ENCODE results near the gene HOXC5. TPM values are rescaled to one million over a fixed set of nuclear protein-coding genes. Genes with fewer than 3 reads are reported as not detected.
"Not testable (repeated sequence)": the region's sequence is repeated elsewhere in the genome, so short reads cannot be mapped to it uniquely, and the experiment has no call there.

The HOXC5 gene
- total and polyA plus RNA-seq, 4 donors, result not detected

DNA sequence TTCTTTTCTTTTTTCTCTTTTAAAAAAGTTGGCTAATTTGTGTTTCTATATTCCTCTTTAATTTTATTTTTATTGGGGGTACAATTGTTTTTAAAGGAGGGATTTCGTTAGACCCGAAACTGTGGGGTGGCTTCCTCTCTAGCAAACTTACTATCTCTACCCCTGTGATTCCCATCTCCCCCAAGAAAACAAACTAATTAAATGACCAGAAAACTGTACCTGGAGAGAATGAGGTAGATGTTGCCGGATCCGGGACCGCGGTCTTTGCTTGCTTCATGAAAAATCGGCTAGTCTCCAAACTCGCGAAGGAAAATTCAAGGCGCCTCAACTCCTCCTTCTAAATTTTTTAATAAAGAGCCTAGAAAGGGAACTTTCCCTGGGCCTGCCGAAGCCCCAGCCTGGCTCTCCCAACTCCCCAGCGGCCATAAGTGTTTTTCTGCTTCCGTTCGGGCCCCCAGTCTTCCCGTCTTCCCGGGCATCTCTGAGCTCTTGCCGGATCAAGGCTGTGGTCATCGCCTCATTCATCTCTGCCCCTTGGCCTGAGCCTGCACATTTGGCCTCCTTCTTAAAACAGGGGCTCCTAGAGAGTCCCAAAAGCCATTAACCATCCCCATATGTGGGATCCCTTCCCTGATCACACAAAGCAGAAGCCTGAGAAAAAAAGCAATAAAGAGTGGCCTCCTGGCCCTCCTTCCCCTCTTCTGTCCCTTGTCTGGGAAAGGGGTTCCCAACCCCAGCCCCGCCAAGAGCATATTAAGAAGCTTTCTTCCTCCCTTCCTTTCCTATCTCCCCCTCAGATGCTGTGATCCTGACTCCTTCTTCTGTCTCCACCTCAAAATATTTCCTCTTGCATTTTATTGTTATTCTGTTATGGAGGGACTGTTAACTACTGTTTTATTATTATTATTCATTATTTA is 47.4 kb downstream of the HOXC5 start:
- WGBS, result 55% methylated on average over 19 of the region's 19 CpGs
- H3K36me3 ChIP-seq (ENCODE audit: control insufficient read depth in 4 of 4, insufficient read depth in 3 of 4, low read depth in 1 of 4, low read length in 3 of 4); H3K9ac ChIP-seq (ENCODE audit: low read depth in 1 of 2, low read length in 2 of 2); H3K9me3 ChIP-seq (ENCODE audit: control insufficient read depth in 4 of 4, low read length in 3 of 4); H3K4me1 ChIP-seq (ENCODE audit: control insufficient read depth in 4 of 4, insufficient read depth in 4 of 4, low read length in 3 of 4); H3K27me3 ChIP-seq (ENCODE audit: control insufficient read depth in 4 of 4, insufficient read depth in 4 of 4, low read length in 3 of 4); H3K4me3 ChIP-seq (ENCODE audit: low read depth in 1 of 3, low read length in 3 of 3); H3K27ac ChIP-seq (ENCODE audit: low read depth in 1 of 2, low read length in 2 of 2); DNase-seq (ENCODE audit: low spot score): not testable (repeated sequence)

DNA sequence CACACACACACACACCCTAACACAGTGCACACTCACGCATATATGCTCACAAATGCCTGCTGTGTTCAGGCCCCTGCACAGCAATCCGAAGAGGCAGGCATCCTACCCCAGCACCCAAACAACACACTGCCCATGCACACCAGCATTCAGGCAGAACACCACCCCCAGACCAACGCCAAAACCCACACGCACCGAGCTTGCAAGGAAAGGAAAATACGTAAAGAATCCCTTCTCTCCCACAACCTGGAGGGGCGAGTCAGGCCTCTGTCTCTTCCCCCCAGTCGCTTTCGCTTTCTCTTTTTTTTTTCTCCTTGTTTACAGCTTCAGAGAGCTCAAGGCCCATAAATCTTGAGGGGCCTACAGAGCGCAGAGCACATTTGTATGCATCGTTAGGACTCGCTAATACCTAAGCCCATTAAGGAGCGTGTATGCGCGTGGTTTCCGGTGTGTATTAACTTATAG is 48.2 kb downstream of the HOXC5 start:
- not testable (repeated sequence) for H3K4me1 ChIP-seq (ENCODE audit: control insufficient read depth in 4 of 4, insufficient read depth in 4 of 4, low read length in 3 of 4); DNase-seq (ENCODE audit: low spot score); H3K4me3 ChIP-seq (ENCODE audit: low read depth in 1 of 3, low read length in 3 of 3); H3K36me3 ChIP-seq (ENCODE audit: control insufficient read depth in 4 of 4, insufficient read depth in 3 of 4, low read depth in 1 of 4, low read length in 3 of 4); H3K9ac ChIP-seq (ENCODE audit: low read depth in 1 of 2, low read length in 2 of 2); H3K27me3 ChIP-seq (ENCODE audit: control insufficient read depth in 4 of 4, insufficient read depth in 4 of 4, low read length in 3 of 4); H3K9me3 ChIP-seq (ENCODE audit: control insufficient read depth in 4 of 4, low read length in 3 of 4); H3K27ac ChIP-seq (ENCODE audit: low read depth in 1 of 2, low read length in 2 of 2)
- WGBS, result 47% methylated on average over 16 of the region's 16 CpGs

DNA sequence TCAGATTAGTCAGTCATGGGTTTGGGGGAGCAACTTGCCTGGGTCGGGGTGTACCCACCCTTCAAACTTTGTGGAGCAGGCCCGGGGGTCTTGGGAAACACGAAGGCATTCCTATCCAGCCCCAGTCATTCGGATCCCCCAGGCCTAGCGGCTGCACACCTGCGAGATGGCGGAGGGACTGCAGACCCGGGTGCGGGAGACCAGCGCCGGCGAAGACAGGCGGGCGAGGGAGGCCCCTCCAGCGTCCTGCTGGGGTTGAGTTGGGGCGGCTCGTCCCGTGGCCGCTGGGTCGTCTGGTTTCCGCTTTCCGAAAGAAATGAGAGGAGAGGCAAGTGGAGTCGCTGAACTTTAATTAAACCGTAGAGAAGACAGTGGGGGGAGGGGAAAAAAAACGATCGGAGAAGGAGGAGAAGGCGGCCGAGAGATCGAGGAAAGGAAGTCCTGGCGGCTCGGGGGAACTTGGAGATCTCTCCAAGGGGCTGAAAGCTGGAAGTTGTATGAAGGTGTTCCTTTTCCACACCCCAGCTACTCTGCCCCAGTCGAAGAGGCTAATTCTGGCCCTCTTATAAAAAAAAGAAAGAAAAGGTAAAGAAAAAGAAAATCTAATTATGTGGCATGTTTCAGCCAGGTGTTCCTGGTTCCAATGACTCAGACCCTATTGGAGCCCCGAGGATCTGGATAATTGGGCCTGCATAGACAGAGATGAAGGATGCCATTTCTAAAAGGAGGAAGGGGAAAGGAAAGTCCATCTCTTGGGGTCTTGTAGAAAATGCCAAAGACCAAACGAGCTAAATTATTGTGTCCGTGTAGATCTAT is 48.9 kb downstream of the HOXC5 start:
- H3K27me3 ChIP-seq (ENCODE audit: control insufficient read depth in 4 of 4, insufficient read depth in 4 of 4, low read length in 3 of 4); H3K4me3 ChIP-seq (ENCODE audit: low read depth in 1 of 3, low read length in 3 of 3); H3K9ac ChIP-seq (ENCODE audit: low read depth in 1 of 2, low read length in 2 of 2); H3K36me3 ChIP-seq (ENCODE audit: control insufficient read depth in 4 of 4, insufficient read depth in 3 of 4, low read depth in 1 of 4, low read length in 3 of 4); DNase-seq (ENCODE audit: low spot score); H3K4me1 ChIP-seq (ENCODE audit: control insufficient read depth in 4 of 4, insufficient read depth in 4 of 4, low read length in 3 of 4); H3K27ac ChIP-seq (ENCODE audit: low read depth in 1 of 2, low read length in 2 of 2); H3K9me3 ChIP-seq (ENCODE audit: control insufficient read depth in 4 of 4, low read length in 3 of 4): not testable (repeated sequence)
- WGBS, result 14% methylated on average over 35 of the region's 35 CpGs

DNA sequence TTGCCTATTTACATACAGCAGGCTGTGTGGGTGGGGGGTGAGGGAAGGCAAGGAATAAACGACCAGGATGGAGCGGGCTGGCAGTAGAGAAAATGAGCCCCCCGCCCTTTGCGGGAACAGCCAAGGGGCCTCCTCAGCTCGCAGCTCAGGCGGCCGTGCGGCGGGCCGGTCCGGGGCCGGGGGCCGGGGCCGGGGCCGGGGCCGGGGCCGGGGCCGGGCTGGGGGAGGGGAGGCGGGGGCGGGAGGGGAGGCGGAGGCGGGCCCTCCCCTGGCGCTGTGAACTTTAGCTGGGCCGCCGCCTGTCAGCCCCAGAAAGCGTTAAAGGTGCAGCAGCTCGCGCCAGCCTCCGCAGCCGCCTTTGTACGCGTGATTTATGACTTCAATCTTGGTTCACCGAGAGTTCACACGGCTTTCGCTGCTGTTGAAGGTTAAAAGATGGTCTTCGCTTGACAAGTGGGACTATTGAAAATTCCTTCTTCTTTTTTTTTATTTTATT is 49.6 kb downstream of the HOXC5 start:
- no peaks in the 10 kb centered on the region for H3K9me3 ChIP-seq (ENCODE audit: control insufficient read depth in 4 of 4, low read length in 3 of 4)
- no peaks in the 10 kb centered on the region for H3K4me1 ChIP-seq (ENCODE audit: control insufficient read depth in 4 of 4, insufficient read depth in 4 of 4, low read length in 3 of 4)
- TF ChIP-seq, protein P1, sequence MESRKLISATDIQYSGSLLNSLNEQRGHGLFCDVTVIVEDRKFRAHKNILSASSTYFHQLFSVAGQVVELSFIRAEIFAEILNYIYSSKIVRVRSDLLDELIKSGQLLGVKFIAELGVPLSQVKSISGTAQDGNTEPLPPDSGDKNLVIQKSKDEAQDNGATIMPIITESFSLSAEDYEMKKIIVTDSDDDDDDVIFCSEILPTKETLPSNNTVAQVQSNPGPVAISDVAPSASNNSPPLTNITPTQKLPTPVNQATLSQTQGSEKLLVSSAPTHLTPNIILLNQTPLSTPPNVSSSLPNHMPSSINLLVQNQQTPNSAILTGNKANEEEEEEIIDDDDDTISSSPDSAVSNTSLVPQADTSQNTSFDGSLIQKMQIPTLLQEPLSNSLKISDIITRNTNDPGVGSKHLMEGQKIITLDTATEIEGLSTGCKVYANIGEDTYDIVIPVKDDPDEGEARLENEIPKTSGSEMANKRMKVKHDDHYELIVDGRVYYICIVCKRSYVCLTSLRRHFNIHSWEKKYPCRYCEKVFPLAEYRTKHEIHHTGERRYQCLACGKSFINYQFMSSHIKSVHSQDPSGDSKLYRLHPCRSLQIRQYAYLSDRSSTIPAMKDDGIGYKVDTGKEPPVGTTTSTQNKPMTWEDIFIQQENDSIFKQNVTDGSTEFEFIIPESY (IDR thresholded peaks at IDR 0.05), result no peak
- TF ChIP-seq FOXA2 (IDR thresholded peaks at IDR 0.05), result no peak
- TF ChIP-seq YY1 (IDR thresholded peaks at IDR 0.05), result no peak
- TF ChIP-seq, protein P2, sequence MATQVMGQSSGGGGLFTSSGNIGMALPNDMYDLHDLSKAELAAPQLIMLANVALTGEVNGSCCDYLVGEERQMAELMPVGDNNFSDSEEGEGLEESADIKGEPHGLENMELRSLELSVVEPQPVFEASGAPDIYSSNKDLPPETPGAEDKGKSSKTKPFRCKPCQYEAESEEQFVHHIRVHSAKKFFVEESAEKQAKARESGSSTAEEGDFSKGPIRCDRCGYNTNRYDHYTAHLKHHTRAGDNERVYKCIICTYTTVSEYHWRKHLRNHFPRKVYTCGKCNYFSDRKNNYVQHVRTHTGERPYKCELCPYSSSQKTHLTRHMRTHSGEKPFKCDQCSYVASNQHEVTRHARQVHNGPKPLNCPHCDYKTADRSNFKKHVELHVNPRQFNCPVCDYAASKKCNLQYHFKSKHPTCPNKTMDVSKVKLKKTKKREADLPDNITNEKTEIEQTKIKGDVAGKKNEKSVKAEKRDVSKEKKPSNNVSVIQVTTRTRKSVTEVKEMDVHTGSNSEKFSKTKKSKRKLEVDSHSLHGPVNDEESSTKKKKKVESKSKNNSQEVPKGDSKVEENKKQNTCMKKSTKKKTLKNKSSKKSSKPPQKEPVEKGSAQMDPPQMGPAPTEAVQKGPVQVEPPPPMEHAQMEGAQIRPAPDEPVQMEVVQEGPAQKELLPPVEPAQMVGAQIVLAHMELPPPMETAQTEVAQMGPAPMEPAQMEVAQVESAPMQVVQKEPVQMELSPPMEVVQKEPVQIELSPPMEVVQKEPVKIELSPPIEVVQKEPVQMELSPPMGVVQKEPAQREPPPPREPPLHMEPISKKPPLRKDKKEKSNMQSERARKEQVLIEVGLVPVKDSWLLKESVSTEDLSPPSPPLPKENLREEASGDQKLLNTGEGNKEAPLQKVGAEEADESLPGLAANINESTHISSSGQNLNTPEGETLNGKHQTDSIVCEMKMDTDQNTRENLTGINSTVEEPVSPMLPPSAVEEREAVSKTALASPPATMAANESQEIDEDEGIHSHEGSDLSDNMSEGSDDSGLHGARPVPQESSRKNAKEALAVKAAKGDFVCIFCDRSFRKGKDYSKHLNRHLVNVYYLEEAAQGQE (IDR thresholded peaks at IDR 0.05), result no peak
- no peak for TF ChIP-seq RAD21 (IDR thresholded peaks at IDR 0.05)
- no peak for TF ChIP-seq SP1 (IDR thresholded peaks at IDR 0.05)
- no peak for TF ChIP-seq EGR1 (IDR thresholded peaks at IDR 0.05; ENCODE audit: low read depth in 2 of 2)
- TF ChIP-seq GABPA (IDR thresholded peaks at IDR 0.05 in 1 of 2, conservative IDR thresholded peaks at IDR 0.05 in 1 of 2), result no peak
- no peak for TF ChIP-seq RXRA (IDR thresholded peaks at IDR 0.05)
- no peak for TF ChIP-seq HNF4G (IDR thresholded peaks at IDR 0.05)
- H3K4me3 ChIP-seq (ENCODE audit: low read depth in 1 of 3, low read length in 3 of 3), result no peak overlapping the region
- H3K27ac ChIP-seq (ENCODE audit: low read depth in 1 of 2, low read length in 2 of 2), result no peak overlapping the region
- 4% methylated on average over 36 of the region's 36 CpGs for WGBS
- no peak for DNase-seq (ENCODE audit: low spot score)
- no peaks in the 10 kb centered on the region for H3K36me3 ChIP-seq (ENCODE audit: control insufficient read depth in 4 of 4, insufficient read depth in 3 of 4, low read depth in 1 of 4, low read length in 3 of 4)
- H3K27me3 ChIP-seq (ENCODE audit: control insufficient read depth in 4 of 4, insufficient read depth in 4 of 4, low read length in 3 of 4), result no peaks in the 10 kb centered on the region
- H3K9ac ChIP-seq (ENCODE audit: low read depth in 1 of 2, low read length in 2 of 2), result no peak overlapping the region

Measured in liver (tissue), 9 donors.